NCI-H1436 (cell line): Measurements from ENCODE around the gene RTTN.

Experiments
- DNase-seq: peaks from one replicate; lab custom pipeline; 2025; lab: John Stamatoyannopoulos, UW

RTTN gene

DNA sequence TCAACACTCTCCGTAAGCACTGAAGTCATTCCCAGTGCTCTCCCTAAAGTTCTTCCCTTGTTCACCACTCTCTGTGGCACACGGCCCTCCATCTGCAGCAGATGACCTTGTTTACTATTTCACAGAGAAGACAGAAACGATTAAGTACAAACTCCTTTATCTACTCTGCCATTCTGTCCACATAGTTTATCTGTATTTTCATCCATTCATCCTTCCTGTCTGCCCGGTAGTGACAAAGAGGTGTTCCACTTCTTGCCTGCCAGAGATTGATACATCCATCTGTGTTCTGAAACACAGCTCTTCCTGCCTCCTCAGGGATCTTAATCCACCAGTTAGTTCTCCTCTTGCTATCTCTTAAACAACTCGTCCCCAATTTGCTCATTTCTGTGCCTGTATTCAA, 179.9 kb downstream of the RTTN start:
- no peak for DNase-seq

GRCh38 chr18:70024829-70025228, 180.7 kb downstream of the RTTN start:
- no peak for DNase-seq

GRCh38 chr18:70024093-70024492, 181.4 kb downstream of the RTTN start:
- DNase-seq = no peak

DNA sequence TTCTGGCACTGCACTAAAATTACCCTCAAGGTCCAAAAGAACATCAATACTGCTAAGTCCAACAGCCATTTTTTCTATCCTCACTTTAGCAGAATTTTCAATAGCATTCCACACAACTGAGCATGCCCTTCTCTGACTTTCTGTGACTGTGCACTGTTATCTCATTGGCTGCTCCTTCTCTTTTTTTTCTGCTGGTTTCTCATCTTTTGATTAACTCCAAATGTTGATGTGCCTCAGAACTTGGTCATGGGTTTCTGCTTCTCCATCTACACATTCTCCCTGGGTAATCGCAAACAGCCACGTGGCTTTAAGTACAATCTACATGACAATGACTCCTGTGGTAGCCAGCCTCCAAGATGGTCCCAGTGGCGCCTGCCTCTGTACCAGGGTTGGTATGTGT, 182.9 kb downstream of the RTTN start:
- no peak for DNase-seq

- no peak for DNase-seq
Measured at GRCh38 chr18:70021498-70021897, 184.0 kb downstream of the RTTN start.

- DNase-seq = no peak
Measured at GRCh38 chr18:70021043-70021442, 184.4 kb downstream of the RTTN start.

GRCh38 chr18:70019991-70020390, 185.5 kb downstream of the RTTN start:
- no peak for DNase-seq

DNA sequence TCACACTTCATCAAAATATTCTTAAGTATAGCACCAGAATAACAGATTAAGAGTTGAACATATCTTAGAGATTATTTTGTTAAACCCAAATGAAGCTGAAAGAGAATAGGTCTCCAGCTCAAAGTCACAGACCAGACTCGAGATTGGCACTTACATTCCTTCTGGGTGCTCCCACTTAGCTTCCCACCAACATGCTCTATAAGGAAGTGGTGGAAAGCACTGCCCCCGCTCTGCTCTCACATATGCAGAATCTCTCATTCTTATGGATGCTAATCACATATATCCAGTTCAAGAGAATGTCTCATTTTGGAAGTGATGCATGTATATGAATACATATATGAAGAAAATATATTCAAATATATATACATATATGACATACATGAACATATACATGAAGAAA, 186.4 kb downstream of the RTTN start:
- DNase-seq = no peak

- no peak for DNase-seq
Measured at GRCh38 chr18:70015127-70015526, 190.4 kb downstream of the RTTN start.

GRCh38 chr18:70005580-70005979, 199.9 kb downstream of the RTTN start:
- no peak for DNase-seq

DNA sequence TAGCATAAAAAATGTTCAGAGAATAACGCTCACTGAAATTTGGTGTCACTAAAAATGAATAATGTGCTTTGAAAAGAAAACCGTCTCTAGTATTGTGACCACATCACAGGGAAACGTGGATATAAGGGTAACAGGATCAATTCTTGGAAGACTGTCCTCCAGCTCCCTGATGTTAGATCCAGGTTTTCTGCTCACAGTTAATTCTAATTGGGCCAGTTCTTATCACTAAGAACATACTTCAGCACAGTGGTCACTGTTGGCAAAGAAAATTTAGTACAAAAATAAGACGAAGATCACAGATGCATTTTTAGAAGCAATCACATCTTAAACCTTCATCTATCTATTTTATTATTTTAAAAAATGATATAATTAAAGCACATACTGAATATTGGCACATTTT, 200.8 kb downstream of the RTTN start:
- DNase-seq = no peak

GRCh38 chr18:69999656-70000055, 205.8 kb downstream of the RTTN start:
- DNase-seq = no peak

DNA sequence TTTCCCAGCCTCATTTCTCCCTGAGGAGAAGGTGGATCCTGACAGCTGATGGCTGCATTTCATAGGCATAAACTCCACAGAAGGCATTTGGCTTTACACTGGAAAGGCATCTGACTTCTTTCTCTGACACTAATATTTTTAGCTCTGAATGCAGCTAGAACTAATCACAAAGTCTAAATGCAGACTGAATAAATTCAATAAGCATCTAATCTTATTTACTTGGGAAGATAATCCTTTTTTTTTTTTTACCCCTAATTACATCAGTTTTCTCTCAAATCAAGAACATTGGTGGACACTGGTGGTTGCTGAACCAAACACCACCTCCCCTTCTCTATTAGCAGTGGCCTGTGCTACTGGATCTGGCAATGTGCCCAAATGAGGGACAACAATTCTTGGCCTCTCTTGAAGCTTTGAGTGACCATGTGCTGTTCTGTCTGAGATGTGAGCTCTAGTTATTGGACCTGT, 206.9 kb downstream of the RTTN start:
- no peak for DNase-seq

DNA sequence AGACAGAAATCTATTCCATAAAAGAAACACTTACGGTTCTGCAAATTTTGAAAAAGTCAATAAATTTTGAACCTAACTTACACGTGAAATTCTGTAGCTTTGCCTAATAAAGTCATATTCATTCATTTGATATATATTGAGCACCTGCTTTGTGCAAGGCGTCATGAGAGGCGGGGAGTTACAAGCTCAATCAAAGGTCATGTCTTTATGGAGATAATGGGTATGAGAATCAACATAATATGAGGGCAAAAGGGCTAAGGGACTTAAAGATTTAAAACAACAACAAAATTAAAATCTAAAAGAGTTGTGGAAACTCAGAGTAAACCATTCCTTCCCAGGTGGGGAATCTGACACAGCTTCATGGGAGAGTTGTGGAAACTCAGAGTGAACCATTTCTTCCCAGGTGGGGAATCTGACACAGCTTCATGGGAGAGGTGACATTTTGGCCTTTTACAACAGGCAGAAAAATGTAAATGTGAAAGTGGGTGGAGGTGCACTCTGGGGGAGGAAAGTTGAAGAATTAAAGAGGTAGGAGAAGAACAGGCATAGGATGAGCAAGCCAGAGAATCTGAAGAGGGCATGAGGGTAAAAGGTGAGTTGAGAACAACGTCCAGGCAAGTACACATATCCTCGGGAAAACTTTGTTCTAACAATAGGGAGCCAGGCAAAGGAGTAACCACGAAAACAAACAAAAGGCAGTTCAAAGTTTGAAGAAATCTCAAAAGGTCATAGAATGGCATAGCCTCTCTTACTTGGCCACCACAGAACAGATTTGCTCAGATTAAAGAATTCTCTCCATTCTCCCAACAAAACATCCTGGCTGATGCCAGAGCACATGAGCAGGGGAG, 208.3 kb downstream of the RTTN start:
- no peak for DNase-seq

- no peak for DNase-seq
Measured at GRCh38 chr18:69996417-69996816, 209.1 kb downstream of the RTTN start.

DNA sequence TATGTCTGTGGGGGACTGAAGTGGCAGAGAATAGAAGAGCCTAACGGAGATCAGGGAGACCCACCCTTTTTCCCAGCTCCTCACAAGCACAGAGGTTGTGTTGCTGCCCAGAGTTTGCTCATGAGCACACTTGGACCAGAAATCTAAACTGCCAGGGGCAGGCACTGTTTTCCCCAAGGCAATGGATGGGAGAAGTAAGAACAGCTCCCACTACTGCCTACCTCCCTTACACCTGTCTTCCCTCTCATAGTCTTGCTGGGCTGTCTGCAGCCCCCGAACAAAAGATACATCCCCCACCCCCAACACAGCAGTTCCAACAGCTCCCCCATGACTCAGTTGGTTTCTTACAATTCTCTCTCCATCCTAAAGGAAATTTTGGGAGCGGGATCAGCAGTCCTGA, 209.7 kb downstream of the RTTN start:
- no peak for DNase-seq

GRCh38 chr18:69992776-69993175, 212.7 kb downstream of the RTTN start:
- DNase-seq = no peak

GRCh38 chr18:69987870-69988269, 217.6 kb downstream of the RTTN start:
- DNase-seq = no peak

DNA sequence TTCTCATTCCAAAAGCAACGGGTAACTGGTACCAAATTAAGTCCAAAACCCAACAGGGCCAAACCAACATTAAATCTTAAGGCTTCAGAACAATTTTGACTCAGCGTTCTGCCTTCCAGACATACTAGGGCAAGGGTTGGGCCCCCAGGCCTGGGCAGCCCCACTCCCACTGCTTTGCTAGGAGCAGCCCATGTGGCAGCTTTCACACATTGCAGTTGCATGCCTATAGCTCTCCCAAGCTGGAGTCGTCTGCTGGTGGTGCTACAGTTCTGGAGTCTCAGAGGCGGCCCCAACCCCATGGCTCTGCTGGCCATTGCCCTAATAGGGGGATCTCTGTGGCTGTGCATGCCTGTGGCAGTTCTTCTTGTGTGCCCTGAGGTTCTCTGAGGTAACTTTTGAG, 220.2 kb downstream of the RTTN start:
- DNase-seq = no peak

- DNase-seq = no peak
Measured at GRCh38 chr18:69982417-69982816, 223.1 kb downstream of the RTTN start.

GRCh38 chr18:69981948-69982347, 223.5 kb downstream of the RTTN start:
- DNase-seq = no peak

DNA sequence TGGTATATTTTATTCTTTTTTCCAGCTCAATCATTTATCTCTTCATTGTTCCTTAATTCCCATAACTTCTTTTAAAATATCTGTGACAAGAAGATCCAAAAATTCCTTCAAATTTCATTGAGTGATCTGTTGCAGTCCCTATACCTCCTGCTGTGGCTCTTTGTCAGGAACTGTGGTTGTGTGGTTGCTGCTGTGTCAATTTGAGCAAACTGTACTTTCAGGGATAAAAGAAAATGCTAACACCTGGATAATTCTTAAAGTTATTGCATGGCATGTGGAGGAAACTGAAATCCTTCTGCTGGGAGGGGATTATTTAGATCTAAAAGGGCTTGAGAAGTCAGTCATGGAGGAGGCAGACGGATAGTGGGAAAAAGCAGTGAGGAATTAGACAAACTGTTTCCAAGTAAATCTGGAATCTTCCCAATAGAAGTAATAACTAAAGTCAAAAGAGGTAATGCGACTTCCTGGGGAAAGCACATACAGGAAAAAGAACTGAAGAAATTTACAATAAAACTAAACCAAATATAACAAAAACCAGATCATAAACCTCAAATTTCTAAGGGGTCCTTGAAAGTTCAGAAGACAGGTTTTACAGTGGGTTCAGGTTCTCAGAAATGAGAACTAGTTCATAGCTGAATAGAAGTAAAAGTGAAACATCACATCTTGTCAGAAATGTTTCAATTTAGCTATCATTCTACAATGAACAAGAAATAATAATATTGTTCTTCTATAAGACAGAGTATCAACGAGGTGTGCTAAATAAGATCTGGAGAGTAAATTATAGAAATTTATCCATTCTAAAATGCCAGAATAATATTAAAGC, 224.3 kb downstream of the RTTN start:
- no peak for DNase-seq

DNA sequence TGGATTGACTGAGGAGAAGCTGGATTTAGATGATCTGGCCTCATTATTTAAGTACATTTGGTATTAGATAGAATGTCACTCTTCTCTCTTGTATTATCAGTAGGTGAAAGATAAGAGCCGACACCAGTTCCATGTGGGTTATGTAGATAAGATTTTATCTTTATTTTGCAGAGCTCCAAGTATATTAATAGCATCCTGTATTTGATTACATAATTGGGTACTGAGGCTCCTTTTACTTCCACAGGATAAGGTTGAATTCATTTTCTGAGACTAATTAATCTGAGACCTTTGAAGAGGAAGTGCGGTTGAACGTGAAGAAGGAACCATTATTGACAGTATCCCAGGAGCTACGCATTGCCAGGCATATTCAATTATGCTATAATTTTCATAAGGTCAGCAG, 225.0 kb downstream of the RTTN start:
- DNase-seq = no peak
